Loucy (cell line): Measurements from ENCODE around the gene SEC62.
"Not testable (repeated sequence)": the region's sequence is repeated elsewhere in the genome, so short reads cannot be mapped to it uniquely, and the experiment has no call there.

Source experiments
- H2AFZ ChIP-seq: fragments of 200-600 bp; sonication (generic); 2 replicates; pipeline ENCODE4 v1.6.0; 2016; ENCODE audit warnings: antibody characterized with exemption, mild to moderate bottlenecking, low read length, moderate library complexity
- H3F3A ChIP-seq: fragments of 200-600 bp; 2 replicates; pipeline ENCODE4 v1.6.0; 2016; ENCODE audit warnings: antibody characterized with exemption, low read depth, mild to moderate bottlenecking
- H3K27me3 ChIP-seq: fragments of 200-600 bp; sonication (generic); 2 replicates; pipeline ENCODE4 v1.6.1; 2014; ENCODE audit warnings: low read length, mild to moderate bottlenecking; ENCODE audit not compliant: insufficient read depth, poor library complexity, severe bottlenecking
- H3K36me3 ChIP-seq: fragments of 200-600 bp; sonication (generic); 2 replicates; pipeline ENCODE4 v1.6.1; 2016; ENCODE audit warnings: low read length; ENCODE audit not compliant: insufficient read depth
- H3K4me1 ChIP-seq: fragments of 200-600 bp; sonication (generic); 2 replicates; pipeline ENCODE4 v1.5.1; 2014; ENCODE audit warnings: low read length, mild to moderate bottlenecking; ENCODE audit not compliant: insufficient read depth, poor library complexity, severe bottlenecking
- H3K4me2 ChIP-seq: fragments of 200-600 bp; sonication (generic); 2 replicates; pipeline ENCODE4 v1.6.0; 2014; ENCODE audit warnings: antibody characterized with exemption, low read length, low read depth, mild to moderate bottlenecking; ENCODE audit not compliant: poor library complexity, severe bottlenecking
- H3K4me3 ChIP-seq: fragments of 200-600 bp; sonication (generic); 2 replicates; pipeline ENCODE4 v1.5.1; 2014; ENCODE audit warnings: low read length, mild to moderate bottlenecking, mixed read lengths; ENCODE audit not compliant: poor library complexity, severe bottlenecking
- H3K79me2 ChIP-seq: fragments of 200-600 bp; sonication (generic); 2 replicates; pipeline ENCODE4 v1.6.1; 2014; ENCODE audit warnings: low read length; ENCODE audit not compliant: insufficient read depth
- H3K9ac ChIP-seq: fragments of 200-600 bp; sonication (generic); 2 replicates; pipeline ENCODE4 v1.6.0; 2014; ENCODE audit warnings: mild to moderate bottlenecking, low read depth, low read length, moderate library complexity; ENCODE audit not compliant: poor library complexity, severe bottlenecking
- H3K9me2 ChIP-seq: fragments of 200-600 bp; sonication (generic); replicated peaks from 2 replicates; pipeline ENCODE4 v1.6.1; 2016; ENCODE audit warnings: low read depth, low read length, mixed read lengths
- H3K9me3 ChIP-seq: fragments of 200-600 bp; sonication (generic); 2 replicates; pipeline ENCODE4 v1.6.1; 2014; ENCODE audit warnings: mild to moderate bottlenecking, antibody characterized with exemption, low read length, low read depth; ENCODE audit not compliant: insufficient read depth
- H4K20me1 ChIP-seq: fragments of 200-600 bp; sonication (generic); 2 replicates; pipeline ENCODE4 v1.6.0; 2014; ENCODE audit warnings: antibody characterized with exemption, low read length, mild to moderate bottlenecking; ENCODE audit not compliant: insufficient read depth, poor library complexity, severe bottlenecking
- CTCF ChIP-seq: fragments of 200-600 bp; sonication (generic); conservative IDR thresholded peaks from 2 replicates; pipeline ENCODE4 v1.5.1; 2014; ENCODE audit warnings: mild to moderate bottlenecking, antibody characterized with exemption, low read length
- EZH2phosphoT487 ChIP-seq: fragments of 200-600 bp; IDR thresholded peaks from 2 replicates; pipeline ENCODE4 v1.6.1; 2018; ENCODE audit warnings: antibody characterized with exemption, mild to moderate bottlenecking, moderate library complexity, borderline replicate concordance

Gene SEC62

GRCh38 chr3:170016057-170016456, 49.5 kb downstream of the SEC62 start:
- H3K9ac ChIP-seq: no peak overlapping the region
- no peaks in the 10 kb centered on the region for H3K9me3 ChIP-seq

GRCh38 chr3:170019306-170019705, 52.7 kb downstream of the SEC62 start:
- not testable (repeated sequence) for H3K36me3 ChIP-seq, H3K9me3 ChIP-seq, H3K27me3 ChIP-seq, H3K4me3 ChIP-seq, H3K4me2 ChIP-seq, H3K79me2 ChIP-seq, H3K9ac ChIP-seq, H3K4me1 ChIP-seq, H3F3A ChIP-seq, H3K9me2 ChIP-seq, H2AFZ ChIP-seq, H4K20me1 ChIP-seq

More at GRCh38 chr3:170016057-170016456, 49.5 kb downstream of the SEC62 start:
- Histone ChIP-seq H3K4me1 (no peaks in the 10 kb centered on the region), H3K79me2 (no peaks in the 10 kb centered on the region), H3K4me2 (no peak overlapping the region), H3K36me3 (no peaks in the 10 kb centered on the region), H3K27me3 (no peaks in the 10 kb centered on the region), H2AFZ (no peak overlapping the region), H4K20me1 (no peaks in the 10 kb centered on the region), H3F3A (no peaks in the 10 kb centered on the region), H3K9me2 (no peaks in the 10 kb centered on the region), H3K4me3 (no peak overlapping the region)
- TF ChIP-seq EZH2phosphoT487: no peak
- TF ChIP-seq CTCF: no peak

DNA sequence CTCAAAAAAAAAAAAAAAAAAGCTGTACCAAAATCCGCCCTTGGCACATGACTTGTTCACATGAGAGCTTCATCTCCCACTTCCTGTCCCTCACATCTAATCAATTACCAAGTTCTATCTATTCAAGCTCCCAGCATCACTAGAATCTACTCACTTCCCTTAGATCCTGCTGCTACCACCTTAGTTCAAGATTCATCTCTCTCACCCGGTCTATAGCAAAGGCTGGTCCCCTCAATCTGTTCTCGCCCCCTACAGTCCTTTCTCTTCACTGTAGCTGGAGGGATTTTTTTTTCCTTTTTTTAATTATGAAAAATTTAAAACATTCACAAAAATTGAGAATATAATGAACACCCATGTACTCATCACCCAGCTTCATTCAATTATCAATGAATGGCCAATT, 54.5 kb downstream of the SEC62 start:
- Histone ChIP-seq H3K79me2 (no peaks in the 10 kb centered on the region), H3K27me3 (no peaks in the 10 kb centered on the region), H3K4me2 (no peak overlapping the region), H2AFZ (no peak overlapping the region), H3K4me3 (no peak overlapping the region), H3K9me3 (no peaks in the 10 kb centered on the region), H3F3A (no peaks in the 10 kb centered on the region), H4K20me1 (no peaks in the 10 kb centered on the region), H3K9ac (no peak overlapping the region), H3K9me2 (no peaks in the 10 kb centered on the region), H3K4me1 (no peaks in the 10 kb centered on the region), H3K36me3 (no peaks in the 10 kb centered on the region)
- TF ChIP-seq EZH2phosphoT487 (no peak), CTCF (peak; percentile 54)

DNA sequence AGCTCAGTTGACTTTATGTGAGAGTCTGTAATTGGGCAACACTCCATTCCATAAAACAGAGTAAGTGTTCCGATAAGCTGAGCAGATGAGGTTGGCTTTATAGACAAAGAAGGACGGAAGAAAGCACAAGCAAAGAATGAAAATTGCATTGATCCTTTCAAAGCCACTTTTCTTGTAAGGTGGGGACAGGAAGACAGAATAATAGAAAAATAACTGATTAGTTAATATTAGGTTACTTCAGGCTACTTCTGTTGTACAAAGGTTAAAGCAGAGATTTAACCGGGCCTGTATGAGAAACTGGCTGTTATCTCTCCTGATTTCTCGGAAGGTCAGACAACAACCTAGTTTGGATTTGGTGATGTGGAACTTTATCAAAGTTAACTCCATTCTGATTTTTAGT, 55.7 kb downstream of the SEC62 start:
- no peak overlapping the region for H3K4me2 ChIP-seq
- H3K79me2 ChIP-seq: no peaks in the 10 kb centered on the region
- H3K36me3 ChIP-seq: no peaks in the 10 kb centered on the region
- no peak overlapping the region for H3K4me3 ChIP-seq
- no peak overlapping the region for H3K9ac ChIP-seq
- no peaks in the 10 kb centered on the region for H4K20me1 ChIP-seq
- no peak for TF ChIP-seq CTCF
- TF ChIP-seq EZH2phosphoT487: no peak
- no peaks in the 10 kb centered on the region for H3F3A ChIP-seq
- no peaks in the 10 kb centered on the region for H3K9me3 ChIP-seq
- no peaks in the 10 kb centered on the region for H3K27me3 ChIP-seq
- H3K4me1 ChIP-seq: no peaks in the 10 kb centered on the region
- H2AFZ ChIP-seq: no peak overlapping the region
- no peaks in the 10 kb centered on the region for H3K9me2 ChIP-seq
